Measurements from ENCODE around the gene ADARB2.

The ADARB2 gene

DNA sequence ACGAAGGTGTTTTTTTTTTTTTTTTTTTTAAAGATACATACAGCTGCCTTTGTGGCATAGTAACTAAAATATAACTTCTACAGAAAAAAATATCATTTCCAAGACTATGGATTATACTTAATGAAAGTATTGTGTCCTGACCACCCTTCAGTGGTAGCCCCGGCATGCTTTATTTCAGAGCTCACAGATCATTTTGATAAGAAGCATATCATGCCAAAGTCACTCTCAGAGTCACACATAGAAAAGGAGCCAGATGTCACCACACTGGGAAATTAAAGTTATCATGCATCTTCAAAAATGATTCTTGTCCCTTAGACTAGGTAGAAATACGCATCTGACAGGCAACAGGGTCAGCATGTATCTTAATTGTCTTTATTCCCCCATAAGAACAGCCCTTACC is 3.0 kb downstream of the ADARB2 start:
- FAIRE-seq: no peak

DNA sequence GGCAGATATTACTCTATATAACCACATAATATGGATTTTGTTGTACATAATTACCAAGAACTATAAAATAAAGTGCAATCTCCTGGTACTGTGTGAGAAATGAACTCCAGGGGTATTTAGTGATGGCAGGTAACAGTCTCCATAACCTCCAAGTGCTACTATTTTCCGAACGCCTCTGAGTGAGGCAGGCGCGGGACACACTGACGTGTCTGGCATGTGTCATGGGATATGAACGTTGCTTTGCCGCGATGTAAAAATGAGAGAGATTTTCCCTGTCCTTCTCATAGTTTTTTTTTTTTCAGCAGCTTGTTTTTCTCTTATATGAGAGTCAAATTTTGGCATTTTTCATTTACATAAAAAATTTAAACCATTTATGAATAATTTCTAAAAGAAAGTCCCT is 3.6 kb downstream of the ADARB2 start:
- no peak for FAIRE-seq

DNA sequence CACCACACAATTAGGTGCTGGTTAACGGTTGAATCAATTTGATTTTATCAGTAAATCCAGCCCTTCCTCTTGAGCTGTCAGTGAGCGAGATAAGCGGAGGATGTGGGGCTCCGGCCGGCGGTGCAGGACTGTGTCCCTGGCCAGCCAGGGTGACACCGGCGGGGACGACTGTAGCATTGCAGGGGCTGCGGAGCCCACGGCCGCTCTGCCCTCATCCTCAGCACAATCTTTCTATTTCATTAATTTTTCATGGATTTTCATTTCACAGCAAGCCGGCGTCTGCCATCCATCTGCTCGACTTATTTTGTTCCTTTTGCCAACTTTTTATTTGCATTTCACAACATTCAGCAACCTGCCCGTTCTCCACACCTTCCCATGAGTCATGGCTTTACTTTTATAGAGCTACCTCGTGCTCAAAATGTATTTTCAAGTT is 4.7 kb downstream of the ADARB2 start:
- no peak for FAIRE-seq

DNA sequence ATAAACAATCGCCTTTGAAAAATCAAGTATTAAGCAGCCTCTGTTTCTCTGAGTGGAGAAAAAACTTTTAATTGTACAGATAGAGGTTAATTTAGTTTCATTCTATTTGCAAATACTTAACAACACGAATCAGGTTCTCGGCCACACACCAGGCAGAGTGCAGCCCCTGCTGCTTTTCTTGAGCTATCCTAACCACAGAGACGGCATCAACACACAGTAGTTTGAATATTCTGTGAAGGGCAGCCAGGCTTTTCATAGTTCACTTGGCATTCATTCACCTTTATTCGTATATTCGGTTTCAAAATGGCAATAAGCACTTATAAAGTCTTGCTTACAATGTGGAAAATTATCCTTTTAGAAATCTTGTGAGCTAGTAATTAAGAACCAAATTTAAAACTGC is 5.7 kb downstream of the ADARB2 start:
- no peak for FAIRE-seq

DNA sequence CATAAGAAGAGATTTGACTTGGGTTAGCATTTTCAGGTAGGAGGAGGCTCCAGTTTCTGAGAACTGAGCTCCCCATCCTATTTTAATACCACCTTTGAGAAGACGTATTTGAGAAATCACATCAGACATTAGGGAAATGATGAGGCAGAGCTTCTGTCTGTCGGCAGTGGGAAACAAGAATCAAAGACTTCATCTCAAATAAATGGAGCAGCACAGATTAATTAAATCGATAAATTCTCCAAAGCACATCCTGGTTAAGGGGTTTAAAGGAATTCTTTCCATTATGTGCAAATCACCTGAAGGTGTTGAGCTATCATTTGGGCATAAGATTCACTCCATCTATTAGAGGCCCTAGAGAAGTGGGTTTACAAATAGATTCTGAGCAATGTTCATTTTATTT is 7.6 kb downstream of the ADARB2 start:
- FAIRE-seq: no peak

DNA sequence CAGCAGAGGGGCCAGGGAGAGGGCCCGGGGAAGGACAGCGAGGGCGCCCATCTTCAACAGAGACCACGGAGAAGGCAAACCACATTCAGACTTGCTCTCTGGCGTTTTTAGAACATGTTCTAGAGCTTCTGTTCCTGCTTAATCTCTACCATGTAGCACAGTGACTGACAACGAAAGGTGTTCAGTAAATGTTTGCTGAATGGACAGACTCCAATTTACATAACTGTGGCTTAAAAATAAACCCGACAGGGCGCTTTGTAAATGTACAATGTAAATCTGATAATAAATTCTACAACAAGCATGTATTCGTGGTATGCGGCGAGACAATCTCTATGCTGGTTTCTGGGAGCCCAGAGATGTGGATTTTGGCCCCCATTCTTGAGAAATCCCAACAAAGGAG is 10.5 kb downstream of the ADARB2 start:
- FAIRE-seq: no peak

DNA sequence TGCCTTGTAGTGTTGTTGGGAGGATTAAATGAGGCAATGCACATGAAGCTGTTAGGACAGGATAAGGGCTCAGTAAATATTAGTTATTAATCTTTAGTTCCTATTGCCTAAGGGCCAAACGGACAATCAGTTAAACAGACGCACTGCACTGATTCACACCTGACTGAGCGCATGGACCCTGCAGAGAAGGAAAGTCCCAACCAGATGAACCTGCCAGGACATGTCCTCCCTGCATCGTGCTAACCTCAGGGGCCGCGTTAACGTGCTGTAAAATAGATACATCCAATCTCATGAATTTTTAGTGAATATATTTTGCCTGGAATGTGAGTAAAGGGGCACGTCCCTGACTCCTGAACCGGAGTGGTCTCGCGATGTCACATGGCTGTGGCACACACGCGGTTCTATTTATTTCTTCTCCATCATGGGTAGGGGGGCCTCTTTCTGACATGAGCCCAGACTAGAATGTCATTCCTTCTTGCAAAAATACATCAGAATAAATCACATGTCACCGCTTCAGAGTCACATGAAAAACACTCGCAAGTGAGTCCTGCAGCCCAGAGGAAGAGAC is 12.3 kb downstream of the ADARB2 start:
- no peak for FAIRE-seq

DNA sequence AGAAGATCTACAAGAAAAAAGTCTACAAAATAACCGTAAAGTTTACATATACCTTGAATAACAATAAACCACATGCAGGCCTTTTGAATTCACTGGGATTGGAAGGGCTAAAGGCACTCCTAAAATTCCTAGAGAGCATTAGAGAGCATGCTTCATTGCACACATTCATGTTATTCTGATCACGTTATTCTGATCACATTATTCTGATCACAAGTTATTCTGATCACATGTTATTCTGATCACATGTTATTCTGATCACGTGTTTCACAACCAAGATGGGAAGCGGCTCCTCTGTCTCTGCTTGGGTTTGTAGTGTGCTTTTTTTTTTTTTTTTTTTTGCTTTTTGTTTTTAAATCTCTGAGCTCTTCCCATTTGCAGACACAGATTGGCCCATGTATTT is 20.5 kb downstream of the ADARB2 start:
- no peak for FAIRE-seq

DNA sequence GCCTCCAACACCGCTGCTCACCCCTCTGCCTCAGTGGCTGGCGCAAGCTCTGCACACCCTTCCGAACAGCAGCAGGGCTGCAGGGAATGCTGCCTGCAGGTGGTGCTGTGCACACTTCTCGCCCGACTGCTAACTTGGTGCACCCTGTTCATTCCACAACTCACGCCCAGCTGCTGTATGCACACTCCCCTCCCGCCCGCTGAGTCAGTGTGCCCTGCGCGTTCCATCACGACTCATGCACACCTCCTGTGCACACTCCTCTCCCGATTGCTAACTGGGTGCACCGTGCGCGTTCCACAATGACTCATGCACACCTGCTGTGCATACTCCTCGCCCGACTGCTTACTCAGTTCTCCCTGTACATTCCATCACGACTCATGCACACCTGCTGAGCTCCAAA is 21.5 kb downstream of the ADARB2 start:
- no peak for FAIRE-seq

DNA sequence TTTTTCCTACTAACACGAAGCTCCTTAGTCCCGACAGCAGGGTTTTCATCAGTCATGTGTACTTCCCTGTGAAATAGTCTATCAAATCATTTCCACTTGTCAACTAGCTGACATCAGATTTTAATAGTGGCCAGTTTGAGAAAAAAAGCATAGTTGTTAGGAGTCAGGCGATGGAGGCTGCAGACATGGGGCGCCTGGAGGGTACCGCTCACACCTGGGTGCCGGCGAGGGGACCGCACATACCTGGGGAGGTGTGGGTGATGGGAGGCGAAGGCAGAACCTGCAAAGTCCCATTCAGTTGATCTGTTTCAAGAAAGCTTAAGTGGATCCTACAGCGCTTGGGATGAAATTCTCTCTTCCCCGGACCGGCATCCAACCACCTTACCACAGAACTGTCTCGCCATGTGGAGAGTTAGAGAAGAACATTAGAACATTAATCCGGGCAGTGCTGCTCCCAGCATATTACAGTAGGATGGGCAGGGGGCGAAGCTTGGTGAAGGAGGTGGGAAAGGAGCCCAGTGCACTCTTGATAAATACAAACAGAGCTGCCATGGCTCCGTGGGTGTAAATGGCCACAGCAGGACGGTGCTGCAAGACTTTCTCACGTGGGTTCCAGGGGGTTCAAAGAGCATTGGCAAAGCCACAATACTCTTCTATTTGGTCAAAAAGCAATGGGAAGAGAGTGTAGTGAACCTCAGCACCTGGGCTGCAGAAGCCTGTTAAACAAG is 24.2 kb downstream of the ADARB2 start:
- no peak for FAIRE-seq

DNA sequence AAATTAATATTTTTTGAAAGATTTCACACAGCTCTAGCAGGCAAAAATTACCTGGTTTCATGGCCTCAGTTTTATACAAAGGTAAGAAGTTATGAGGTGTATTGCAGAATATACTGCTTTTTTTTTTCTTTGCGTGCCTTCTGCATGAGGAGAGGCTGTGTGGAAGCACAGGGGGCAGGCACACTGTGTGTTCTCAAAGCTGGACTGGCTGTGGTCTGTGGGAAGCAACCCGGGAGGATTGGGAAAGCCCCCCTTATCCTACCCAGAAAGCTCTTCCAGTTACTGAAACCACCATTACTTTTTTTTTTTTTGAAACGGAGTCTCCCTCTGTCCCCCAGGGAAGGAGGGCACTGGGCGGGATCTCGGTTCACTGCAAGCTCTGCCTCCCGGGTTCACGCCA is 25.0 kb downstream of the ADARB2 start:
- no peak for FAIRE-seq

DNA sequence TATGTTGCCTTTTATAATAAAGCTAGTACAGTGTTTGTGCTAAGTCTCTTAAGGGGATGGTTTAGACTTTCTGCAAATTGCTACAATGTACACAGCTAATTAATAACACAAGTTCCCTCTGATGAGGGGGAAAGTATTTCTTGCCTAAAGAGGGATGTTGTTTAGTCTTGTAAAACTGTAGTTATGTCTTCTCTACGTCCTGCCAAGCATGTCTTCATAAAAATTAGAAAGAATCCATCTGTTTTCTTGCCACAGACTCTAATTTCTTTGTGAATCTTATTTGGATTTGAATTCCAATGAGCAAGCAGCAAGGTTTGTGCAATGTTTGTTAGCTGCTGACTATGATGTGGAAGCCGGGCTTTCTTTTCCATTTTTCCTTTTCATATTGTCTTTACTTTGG is 28.2 kb downstream of the ADARB2 start:
- FAIRE-seq: no peak

DNA sequence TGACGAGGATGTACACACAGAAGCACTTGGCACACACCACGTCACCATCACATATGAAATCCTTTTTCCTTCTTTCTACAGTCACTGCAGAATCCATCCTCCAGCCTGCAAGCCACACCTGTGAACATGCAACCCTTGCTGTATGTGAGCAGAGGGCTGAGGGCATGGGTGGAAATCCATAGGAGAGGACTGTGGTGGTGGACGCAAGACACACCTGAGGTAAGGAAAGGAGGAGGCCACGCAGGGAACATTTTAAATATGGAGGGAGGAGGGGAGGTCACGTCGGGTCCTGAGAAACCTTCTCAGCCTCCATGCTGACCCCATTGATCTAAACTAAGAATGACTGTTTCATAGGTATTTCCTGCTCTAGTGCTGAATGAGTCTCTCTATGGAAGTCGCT is 28.6 kb downstream of the ADARB2 start:
- FAIRE-seq: no peak

DNA sequence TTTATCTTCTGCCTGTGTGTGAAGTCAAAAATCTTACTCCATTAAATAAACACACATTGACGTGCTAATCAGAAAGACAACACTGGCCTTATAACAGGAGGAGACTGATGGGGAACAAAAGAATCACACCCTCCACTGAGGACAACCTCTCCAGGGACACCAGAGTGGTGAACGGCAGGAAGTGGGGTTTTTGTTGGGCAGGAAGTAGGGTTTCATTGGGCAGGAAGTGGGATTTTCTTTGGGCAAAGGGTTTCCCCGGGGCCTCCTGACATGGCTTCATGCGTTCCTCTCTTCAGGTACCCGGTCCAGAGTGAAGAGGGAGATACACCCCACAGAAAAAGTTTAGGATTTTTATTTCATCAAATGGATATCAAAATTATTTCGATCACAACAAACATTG is 30.6 kb downstream of the ADARB2 start:
- FAIRE-seq: no peak

DNA sequence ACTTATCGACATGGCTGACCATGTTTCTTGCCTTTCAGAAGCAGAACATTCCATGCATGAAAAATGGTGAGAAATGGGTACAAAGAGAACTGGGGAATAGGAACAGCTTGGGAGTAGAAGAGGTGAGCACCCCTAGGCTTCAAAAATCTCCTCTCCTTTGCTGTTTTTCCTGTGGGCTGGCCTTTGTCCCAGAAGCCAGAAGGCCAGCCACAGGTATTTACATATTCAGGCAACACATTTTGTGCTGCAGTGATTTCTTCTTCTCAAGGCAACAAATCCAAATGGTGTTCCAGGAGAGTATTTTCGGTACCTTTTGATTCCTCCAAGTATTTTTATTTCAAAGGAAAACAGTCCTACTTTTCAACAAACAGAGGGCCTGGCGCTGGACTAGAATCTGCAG is 31.1 kb downstream of the ADARB2 start:
- FAIRE-seq: no peak

DNA sequence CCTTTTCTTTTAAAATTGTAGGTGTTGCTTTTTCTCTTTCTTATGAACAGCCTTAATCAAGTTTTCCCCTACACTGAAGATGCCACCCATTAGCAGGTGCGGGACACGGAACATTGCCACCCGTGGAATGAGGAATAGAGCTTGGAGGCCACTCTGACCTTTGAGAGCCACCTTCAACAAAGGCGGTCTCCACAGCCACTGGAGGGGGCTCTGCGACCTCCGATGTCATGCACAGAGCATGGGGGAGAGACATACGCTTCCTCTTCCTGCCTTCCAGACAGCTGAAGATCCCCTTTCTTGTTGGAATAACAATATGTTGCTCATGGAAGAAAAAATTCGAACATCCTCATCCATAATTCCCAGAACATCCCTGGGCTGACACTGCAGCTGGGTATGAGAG is 39.1 kb downstream of the ADARB2 start:
- FAIRE-seq: no peak

DNA sequence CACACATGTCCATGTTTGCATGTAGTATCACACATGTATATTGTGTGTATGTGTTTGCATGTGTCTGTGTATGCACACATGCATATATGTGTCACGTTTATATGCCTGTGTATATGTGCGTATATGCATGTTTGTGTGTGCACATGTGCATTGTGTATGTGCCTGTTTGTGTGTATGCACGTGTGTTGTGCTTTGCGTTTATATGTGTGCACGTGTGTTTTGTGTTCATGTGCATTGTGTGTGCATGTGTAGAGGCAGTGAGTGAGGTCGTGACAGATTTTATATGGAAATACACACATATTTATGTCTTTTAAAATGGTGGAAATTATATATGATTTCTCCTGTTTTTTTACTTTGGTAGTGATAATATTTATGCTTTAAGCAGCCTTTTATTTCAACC is 41.2 kb downstream of the ADARB2 start:
- no peak for FAIRE-seq

DNA sequence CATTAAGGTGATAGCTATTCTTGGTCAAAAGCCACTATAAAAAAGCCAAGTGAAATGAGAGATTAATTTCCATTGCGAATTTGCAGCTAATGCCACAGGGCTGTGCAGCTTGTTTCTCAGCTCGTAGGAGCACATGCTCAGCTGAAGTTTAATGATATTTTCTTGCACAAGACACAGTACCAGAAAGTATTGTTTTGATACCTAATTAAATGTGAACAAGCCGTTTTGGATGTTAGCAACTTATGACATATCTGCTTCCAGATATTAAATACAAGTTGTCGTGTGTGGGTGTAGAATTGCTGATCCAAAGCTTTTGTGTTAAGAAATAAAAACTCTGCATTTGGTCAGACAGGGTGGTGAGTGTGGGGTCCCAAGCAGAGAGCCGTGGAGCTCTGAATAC is 47.2 kb downstream of the ADARB2 start:
- FAIRE-seq: no peak

DNA sequence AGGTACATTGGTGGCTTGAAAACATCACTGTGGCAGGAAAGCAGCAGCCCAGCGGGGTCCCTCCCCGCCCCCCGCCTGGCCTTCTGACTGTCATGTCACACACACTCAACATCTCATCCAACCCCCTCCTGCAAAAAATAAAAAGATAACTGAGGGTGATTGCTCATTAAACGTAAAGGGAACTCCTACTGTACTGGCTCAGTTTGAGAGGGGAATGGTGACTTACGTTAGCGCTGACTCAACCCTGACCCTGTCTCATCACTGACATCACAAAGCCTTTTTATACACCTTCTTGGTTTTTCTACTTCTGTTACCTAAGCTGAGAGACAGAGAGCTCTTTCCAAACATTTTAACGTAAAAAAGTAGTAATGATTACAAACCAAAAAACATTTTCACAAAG is 48.8 kb downstream of the ADARB2 start:
- no peak for FAIRE-seq

DNA sequence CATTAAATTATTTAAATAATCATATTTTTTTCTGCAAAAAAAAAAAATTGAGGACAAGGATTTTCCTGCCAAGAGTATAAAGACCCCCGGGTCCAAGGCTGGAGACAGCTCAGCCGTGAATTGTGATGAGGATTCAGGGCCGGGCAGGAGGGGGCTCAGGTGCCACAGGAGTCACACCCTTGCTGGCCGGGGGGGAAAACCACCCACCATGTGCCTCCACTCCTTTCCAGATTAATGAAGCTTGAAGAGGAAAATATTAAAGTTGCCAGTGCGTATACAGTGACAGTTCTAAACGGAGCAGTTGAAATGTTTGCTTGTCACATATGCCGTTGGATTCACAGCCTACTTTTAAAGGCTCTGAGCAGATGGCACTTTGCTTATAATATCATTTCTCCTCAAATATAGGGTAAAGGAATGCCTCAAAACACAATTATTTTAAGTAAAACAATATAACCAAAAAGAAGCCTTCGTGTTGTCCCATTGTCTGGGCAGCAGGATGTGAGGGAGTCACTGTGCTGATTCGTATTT is 49.6 kb downstream of the ADARB2 start:
- FAIRE-seq: no peak

DNA sequence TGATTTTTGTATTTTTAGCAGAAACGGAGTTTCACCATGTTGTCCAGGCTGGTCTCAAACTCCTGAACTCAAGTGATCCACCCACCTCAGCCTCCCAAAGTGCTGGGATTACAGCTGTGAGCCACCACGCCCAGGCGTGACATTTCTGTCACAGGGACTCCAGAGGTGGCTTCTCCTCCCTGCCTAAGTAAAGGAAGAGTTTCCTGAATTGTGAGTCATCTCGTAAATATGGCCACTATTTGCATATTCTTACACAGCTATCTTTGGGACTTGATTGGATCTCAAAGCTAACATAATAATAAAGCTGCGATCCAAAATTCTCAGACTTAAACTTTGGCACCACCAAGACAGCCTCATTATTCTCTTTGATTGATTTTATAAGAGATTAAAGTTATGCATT is 50.1 kb downstream of the ADARB2 start:
- no peak for FAIRE-seq

DNA sequence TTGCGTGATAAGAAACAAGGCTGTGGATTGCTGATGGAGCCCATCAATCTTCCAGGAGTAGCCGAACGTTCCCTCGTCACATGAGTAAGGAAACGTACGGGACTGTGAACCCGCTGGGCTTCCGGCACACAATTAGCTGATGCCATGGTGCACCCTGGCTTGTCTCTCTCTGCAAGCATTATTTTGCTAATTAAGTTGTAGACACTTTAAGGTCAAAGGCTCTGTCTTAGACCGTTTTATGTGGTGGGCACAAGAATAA is 50.9 kb downstream of the ADARB2 start:
- FAIRE-seq: no peak

DNA sequence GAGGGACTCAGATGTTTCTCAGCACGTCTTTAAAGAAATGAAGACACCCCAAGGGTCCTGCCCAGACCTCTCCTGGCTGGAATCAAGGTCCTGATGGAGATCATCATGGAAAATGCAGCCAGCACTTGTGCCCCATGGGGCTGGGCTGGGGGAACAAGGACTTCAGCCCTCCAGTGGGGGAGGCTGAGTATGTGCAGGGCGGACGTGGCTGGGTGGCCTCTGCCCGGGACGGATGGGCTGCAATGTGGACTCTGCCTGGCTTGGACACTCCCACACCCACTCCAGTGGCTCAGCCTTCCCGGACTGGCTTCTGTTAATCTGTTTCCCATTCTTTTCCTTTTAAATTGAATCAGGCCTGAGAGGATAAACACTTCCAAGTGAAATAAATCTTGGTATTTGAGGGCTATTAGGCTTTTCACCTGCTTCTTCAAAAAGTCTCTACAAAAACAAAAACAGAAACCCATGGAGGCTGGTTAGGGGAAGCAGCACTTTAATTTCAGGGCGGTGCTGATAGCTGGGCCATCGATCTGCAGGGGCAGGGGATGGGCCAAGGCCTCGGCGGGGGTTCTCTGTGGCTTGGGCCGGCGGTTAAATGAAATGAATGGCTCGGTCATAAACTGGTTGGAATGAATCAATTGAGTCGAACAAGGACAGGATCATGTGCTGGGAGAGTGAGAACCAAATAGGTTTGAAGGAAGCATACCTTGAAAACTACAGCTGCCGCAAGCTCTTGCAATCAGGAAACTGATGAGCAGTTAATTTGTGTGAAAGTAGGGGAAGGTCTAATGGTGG is 51.4 kb downstream of the ADARB2 start:
- no peak for FAIRE-seq

DNA sequence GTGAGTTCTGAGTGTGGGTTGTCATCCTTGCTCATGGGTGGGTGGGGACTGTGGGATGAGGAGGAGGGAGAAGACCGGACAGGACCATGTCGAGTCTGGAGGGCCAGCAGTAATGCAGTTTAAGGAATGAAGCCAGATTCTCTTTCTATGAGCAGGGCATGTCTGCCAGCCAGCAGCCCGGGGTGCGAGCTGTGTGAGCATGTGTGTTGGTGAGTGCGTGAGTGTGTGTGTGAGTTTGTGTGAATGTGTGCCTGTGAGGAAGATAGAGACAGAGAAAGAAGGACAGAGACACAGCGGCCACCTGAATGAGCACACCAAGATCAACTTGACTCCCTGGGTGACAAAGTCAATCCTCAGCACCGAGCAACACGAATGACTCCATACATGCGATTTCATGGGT is 52.3 kb downstream of the ADARB2 start:
- FAIRE-seq: no peak
